Neural cell (in vitro differentiated cells): ENCODE measurements around the gene FAM118B. TPM values are rescaled to one million over a fixed set of nuclear protein-coding genes. Genes with fewer than 3 reads are reported as not detected.

ENCODE experiments used
- H2AFZ ChIP-seq: fragments of 200-600, 300-800 bp; sonication (generic), shearing (Covaris generic); 2 replicates; pipeline ENCODE4 v1.6.0; 2014; ENCODE audit warnings: low read depth, mild to moderate bottlenecking, antibody characterized with exemption, low read length, moderate library complexity
- H3F3A ChIP-seq: fragments of 200-600 bp; shearing (Covaris generic); 2 replicates; pipeline ENCODE4 v1.6.1; 2016; ENCODE audit warnings: mild to moderate bottlenecking, moderate library complexity, mixed read lengths, antibody characterized with exemption, low read length; ENCODE audit not compliant: insufficient read depth, poor library complexity, severe bottlenecking
- H3K27ac ChIP-seq: fragments of 200-600, 300-800 bp; sonication (generic), shearing (Covaris generic); 2 replicates; pipeline ENCODE4 v1.5.1; 2014; ENCODE audit warnings: mild to moderate bottlenecking, low read length, moderate library complexity
- H3K27me3 ChIP-seq: fragments of 300-800, 200-600 bp; sonication (generic), shearing (Covaris generic); 2 replicates; pipeline ENCODE4 v1.6.0; 2014; ENCODE audit warnings: mild to moderate bottlenecking, low read depth, low read length, moderate library complexity; ENCODE audit not compliant: insufficient read depth
- H3K36me3 ChIP-seq: fragments of 300-800, 200-600 bp; sonication (generic), shearing (Covaris generic); 2 replicates; pipeline ENCODE4 v1.5.1; 2014; ENCODE audit warnings: mild to moderate bottlenecking, antibody characterized with exemption, low read length, moderate library complexity; ENCODE audit not compliant: insufficient read depth
- H3K4me2 ChIP-seq: fragments of 300-800, 200-600 bp; sonication (generic), shearing (Covaris generic); 2 replicates; pipeline ENCODE4 v1.6.0; 2014; ENCODE audit warnings: mild to moderate bottlenecking, low read length
- H3K4me3 ChIP-seq: fragments of 300-800, 200-600 bp; sonication (generic), shearing (Covaris generic); 2 replicates; pipeline ENCODE4 v1.5.1; 2014; ENCODE audit warnings: mild to moderate bottlenecking, low read length, moderate library complexity
- H3K79me2 ChIP-seq: fragments of 200-600 bp; shearing (Covaris generic); replicated peaks from 2 replicates; pipeline ENCODE4 v1.6.0; 2014; ENCODE audit warnings: mild to moderate bottlenecking, low read length, moderate library complexity; ENCODE audit not compliant: insufficient read depth
- H3K9ac ChIP-seq: fragments of 300-800, 200-600 bp; sonication (generic), shearing (Covaris generic); 2 replicates; pipeline ENCODE4 v1.6.1; 2016; ENCODE audit warnings: mild to moderate bottlenecking, low read length, mixed read lengths
- H3K9me2 ChIP-seq: fragments of 200-600 bp; shearing (Covaris generic); 2 replicates; pipeline ENCODE4 v1.6.1; 2016; ENCODE audit warnings: mild to moderate bottlenecking, low read length, mixed read lengths; ENCODE audit not compliant: insufficient read depth
- H3K9me3 ChIP-seq: fragments of 200-600, 300-800 bp; sonication (generic), shearing (Covaris generic); 2 replicates; pipeline ENCODE4 v1.6.1; 2016; ENCODE audit warnings: mild to moderate bottlenecking, mixed run types, low read length, moderate library complexity, mixed read lengths
- H4K20me1 ChIP-seq: fragments of 200-600 bp; shearing (Covaris generic); 2 replicates; pipeline ENCODE4 v1.6.1; 2016; ENCODE audit warnings: mild to moderate bottlenecking, mixed run types; ENCODE audit not compliant: insufficient read depth
- CTCF ChIP-seq: fragments of 450-650 bp; IDR thresholded peaks from 2 replicates; pipeline ENCODE4 v1.5.1; 2014; ENCODE audit warnings: antibody characterized with exemption, mild to moderate bottlenecking, moderate library complexity; ENCODE audit not compliant: poor library complexity, severe bottlenecking
- EP300 ChIP-seq: fragments of 450-650 bp; conservative IDR thresholded peaks from 2 replicates; pipeline ENCODE4 v1.6.1; 2014; ENCODE audit warnings: antibody characterized with exemption, mild to moderate bottlenecking, moderate library complexity; ENCODE audit not compliant: poor library complexity, severe bottlenecking
- EZH2 ChIP-seq: fragments of 200-600, 300-800 bp; shearing (Covaris generic), sonication (generic); IDR thresholded peaks from 2 replicates; pipeline ENCODE4 v1.6.1; 2014; ENCODE audit warnings: antibody characterized with exemption, low read length, borderline replicate concordance, mild to moderate bottlenecking; ENCODE audit not compliant: insufficient read depth, poor library complexity, severe bottlenecking
- MXI1 ChIP-seq: fragments of 450-650 bp; conservative IDR thresholded peaks from 2 replicates; pipeline ENCODE4 v1.6.1; 2014; ENCODE audit warnings: antibody characterized with exemption, mild to moderate bottlenecking; ENCODE audit not compliant: poor library complexity, severe bottlenecking
- POLR2AphosphoS5 ChIP-seq: IDR thresholded peaks from 2 replicates; pipeline ENCODE4 v1.6.1; 2012
- RAD21 ChIP-seq: fragments of 450-650 bp; conservative IDR thresholded peaks from 2 replicates; pipeline ENCODE4 v1.6.1; 2014; ENCODE audit warnings: antibody characterized with exemption, mild to moderate bottlenecking, moderate library complexity
- SMC3 ChIP-seq: fragments of 450-650 bp; conservative IDR thresholded peaks from 2 replicates; pipeline ENCODE4 v1.6.1; 2014; ENCODE audit warnings: antibody characterized with exemption, mild to moderate bottlenecking, moderate library complexity; ENCODE audit not compliant: poor library complexity
- TAF1 ChIP-seq: IDR thresholded peaks from 2 replicates; pipeline ENCODE4 v1.6.1; 2012; ENCODE audit warnings: low read depth
- polyA plus RNA-seq: library from polyadenylated mRNA; depleted of rRNA; stranded (reverse); fragments of >200 nt; gene quantifications from 2 replicates; pipeline ENCODE4 v1.2.3, GENCODE V29; 2014
- TF ChIP-seq, protein P1 (sequence below): IDR thresholded peaks from 2 replicates; pipeline ENCODE4 v1.6.1; 2012; ENCODE audit warnings: borderline replicate concordance

FAM118B gene
- polyA plus RNA-seq, 1 donor from 2014 or later, result 54.1 TPM

DNA sequence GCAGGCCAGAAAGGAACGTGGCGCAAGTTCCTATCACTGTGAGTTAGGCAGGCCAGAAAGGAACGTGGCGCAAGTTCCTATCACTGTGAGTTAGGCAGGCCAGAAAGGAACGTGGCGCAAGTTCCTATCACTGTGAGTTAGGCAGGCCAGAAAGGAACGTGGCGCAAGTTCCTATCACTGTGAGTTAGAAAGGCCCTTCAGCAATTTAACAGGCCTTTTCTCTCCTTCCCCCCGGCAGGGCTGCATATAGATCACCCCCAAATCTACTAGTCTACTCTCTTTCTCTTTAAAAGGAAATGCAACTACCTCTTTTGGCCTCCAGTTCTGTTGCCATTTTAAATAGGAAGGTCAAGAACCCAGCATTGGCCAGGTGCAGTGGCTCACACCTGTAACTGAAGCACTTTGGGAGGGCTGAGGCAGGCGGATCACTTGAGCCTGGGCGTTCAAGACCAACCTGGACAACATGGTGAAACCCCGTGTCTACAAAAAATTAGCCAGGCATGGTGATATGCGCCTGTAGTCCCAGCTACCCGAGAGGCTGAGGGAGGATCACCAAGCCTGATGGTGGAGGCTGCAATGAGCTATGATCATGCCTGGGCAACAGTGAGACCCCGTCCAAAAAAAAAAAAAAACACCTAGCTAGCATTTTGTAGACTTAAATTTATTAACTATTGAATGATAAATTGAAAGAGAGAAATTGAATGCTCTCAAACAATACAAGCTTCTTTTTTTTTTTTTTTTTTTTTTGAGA, 14.9 kb downstream of the FAM118B start:
- H3K27me3 ChIP-seq, result no peaks in the 10 kb centered on the region
- no peak overlapping the region for H3K4me2 ChIP-seq
- H3F3A ChIP-seq, result no peaks in the 10 kb centered on the region
- H3K27ac ChIP-seq, result no peak overlapping the region
- H3K9ac ChIP-seq, result no peak overlapping the region
- no peaks in the 10 kb centered on the region for H3K36me3 ChIP-seq
- H4K20me1 ChIP-seq, result no peaks in the 10 kb centered on the region
- TF ChIP-seq EZH2 (no peak), MXI1 (no peak), RAD21 (no peak), TAF1 (no peak), EP300 (no peak), SMC3 (no peak), POLR2AphosphoS5 (no peak), CTCF (no peak)
- TF ChIP-seq, protein P1, sequence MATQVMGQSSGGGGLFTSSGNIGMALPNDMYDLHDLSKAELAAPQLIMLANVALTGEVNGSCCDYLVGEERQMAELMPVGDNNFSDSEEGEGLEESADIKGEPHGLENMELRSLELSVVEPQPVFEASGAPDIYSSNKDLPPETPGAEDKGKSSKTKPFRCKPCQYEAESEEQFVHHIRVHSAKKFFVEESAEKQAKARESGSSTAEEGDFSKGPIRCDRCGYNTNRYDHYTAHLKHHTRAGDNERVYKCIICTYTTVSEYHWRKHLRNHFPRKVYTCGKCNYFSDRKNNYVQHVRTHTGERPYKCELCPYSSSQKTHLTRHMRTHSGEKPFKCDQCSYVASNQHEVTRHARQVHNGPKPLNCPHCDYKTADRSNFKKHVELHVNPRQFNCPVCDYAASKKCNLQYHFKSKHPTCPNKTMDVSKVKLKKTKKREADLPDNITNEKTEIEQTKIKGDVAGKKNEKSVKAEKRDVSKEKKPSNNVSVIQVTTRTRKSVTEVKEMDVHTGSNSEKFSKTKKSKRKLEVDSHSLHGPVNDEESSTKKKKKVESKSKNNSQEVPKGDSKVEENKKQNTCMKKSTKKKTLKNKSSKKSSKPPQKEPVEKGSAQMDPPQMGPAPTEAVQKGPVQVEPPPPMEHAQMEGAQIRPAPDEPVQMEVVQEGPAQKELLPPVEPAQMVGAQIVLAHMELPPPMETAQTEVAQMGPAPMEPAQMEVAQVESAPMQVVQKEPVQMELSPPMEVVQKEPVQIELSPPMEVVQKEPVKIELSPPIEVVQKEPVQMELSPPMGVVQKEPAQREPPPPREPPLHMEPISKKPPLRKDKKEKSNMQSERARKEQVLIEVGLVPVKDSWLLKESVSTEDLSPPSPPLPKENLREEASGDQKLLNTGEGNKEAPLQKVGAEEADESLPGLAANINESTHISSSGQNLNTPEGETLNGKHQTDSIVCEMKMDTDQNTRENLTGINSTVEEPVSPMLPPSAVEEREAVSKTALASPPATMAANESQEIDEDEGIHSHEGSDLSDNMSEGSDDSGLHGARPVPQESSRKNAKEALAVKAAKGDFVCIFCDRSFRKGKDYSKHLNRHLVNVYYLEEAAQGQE, result no peak
- no peaks in the 10 kb centered on the region for H3K9me3 ChIP-seq
- H2AFZ ChIP-seq, result no peak overlapping the region
- H3K79me2 ChIP-seq, result peaks cover 3% of the 10 kb centered on the region
- H3K9me2 ChIP-seq, result no peaks in the 10 kb centered on the region
- H3K4me3 ChIP-seq, result no peak overlapping the region

DNA sequence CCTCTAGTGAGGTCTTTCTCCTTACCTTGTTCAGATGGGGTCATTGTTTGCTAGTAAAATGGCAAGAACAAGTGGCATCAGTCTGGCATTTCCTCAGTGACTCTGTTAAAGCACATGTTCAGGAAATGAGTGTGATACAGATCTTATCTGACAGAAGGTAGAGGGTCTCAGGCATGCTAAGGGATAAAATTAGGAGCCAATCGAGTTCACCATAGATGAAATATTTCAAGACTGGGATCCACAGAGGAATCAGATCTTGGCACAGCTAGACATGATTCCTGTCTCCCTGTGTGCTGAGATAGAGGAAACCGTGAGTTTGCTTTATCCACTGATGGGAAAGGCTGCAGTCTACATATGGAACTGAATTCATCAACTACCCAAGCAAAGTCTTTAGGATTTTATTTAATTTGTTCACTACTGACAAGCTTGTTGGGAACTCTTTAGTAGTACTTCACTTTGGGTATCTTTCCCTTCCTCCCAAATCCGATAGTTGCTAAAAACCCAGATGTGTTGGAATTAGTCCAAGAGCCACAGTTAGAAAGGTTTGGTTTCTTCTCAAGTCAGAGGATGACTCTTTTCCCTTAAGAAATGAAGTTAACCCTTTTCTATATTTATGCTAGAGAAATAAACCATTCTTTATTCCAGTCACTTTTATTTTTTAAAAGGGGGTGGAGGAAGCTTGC, 18.4 kb downstream of the FAM118B start:
- no peak overlapping the region for H3K9ac ChIP-seq

More for the DNA sequence above, 18.4 kb downstream of the FAM118B start:
- no peaks in the 10 kb centered on the region for H3F3A ChIP-seq
- H3K36me3 ChIP-seq, result no peaks in the 10 kb centered on the region
- H3K9me2 ChIP-seq, result no peaks in the 10 kb centered on the region
- no peaks in the 10 kb centered on the region for H3K9me3 ChIP-seq
- no peaks in the 10 kb centered on the region for H3K79me2 ChIP-seq
- H4K20me1 ChIP-seq, result no peaks in the 10 kb centered on the region
- H3K27ac ChIP-seq, result no peak overlapping the region
- H3K4me3 ChIP-seq, result no peak overlapping the region
- H2AFZ ChIP-seq, result no peak overlapping the region
- no peak overlapping the region for H3K4me2 ChIP-seq
- TF ChIP-seq POLR2AphosphoS5 (no peak), RAD21 (no peak), CTCF (no peak), EZH2 (no peak), SMC3 (no peak), EP300 (no peak), MXI1 (no peak), TAF1 (no peak)
- TF ChIP-seq, protein P1, result no peak
- no peaks in the 10 kb centered on the region for H3K27me3 ChIP-seq
